ENCODE data around the gene ZNF654.
"Not testable (repeated sequence)": the region's sequence is repeated elsewhere in the genome, so short reads cannot be mapped to it uniquely, and the experiment has no call there.

Gene ZNF654

GRCh38 chr3:88075072-88075471, 16.0 kb downstream of the ZNF654 start:
- DNase-seq, result no peak

GRCh38 chr3:88075497-88075896, 16.4 kb downstream of the ZNF654 start:
- no peak for DNase-seq

GRCh38 chr3:88076712-88077111, 17.7 kb downstream of the ZNF654 start:
- no peak for DNase-seq

GRCh38 chr3:88078932-88079331, 19.9 kb downstream of the ZNF654 start:
- DNase-seq, result no peak

- no peak for DNase-seq
These were observed 23.8 kb downstream of the ZNF654 start for GRCh38 chr3:88082854-88083253.

GRCh38 chr3:88084097-88084501, 25.0 kb downstream of the ZNF654 start:
- DNase-seq, result no peak

- no peak for DNase-seq
These were observed 31.6 kb downstream of the ZNF654 start for GRCh38 chr3:88090681-88091080.

GRCh38 chr3:88092270-88092669, 33.2 kb downstream of the ZNF654 start:
- DNase-seq, result no peak

- DNase-seq, result no peak
These were observed 34.2 kb downstream of the ZNF654 start for GRCh38 chr3:88093266-88093665.

- no peak for DNase-seq
These were observed 42.1 kb downstream of the ZNF654 start for GRCh38 chr3:88101142-88101541.

- DNase-seq, result no peak
These were observed 46.3 kb downstream of the ZNF654 start for GRCh38 chr3:88105325-88105724.

- no peak for DNase-seq
These were observed 53.2 kb downstream of the ZNF654 start for GRCh38 chr3:88112289-88112688.

- peak; percentile 1 for DNase-seq
These were observed 54.5 kb downstream of the ZNF654 start for GRCh38 chr3:88113311-88114162.

GRCh38 chr3:88114878-88115549, 56.0 kb downstream of the ZNF654 start:
- DNase-seq, result no peak

GRCh38 chr3:88117683-88118082, 58.6 kb downstream of the ZNF654 start:
- DNase-seq, result no peak

GRCh38 chr3:88118603-88119002, 59.5 kb downstream of the ZNF654 start:
- DNase-seq, result not testable (repeated sequence)

GRCh38 chr3:88123526-88123925, 64.5 kb downstream of the ZNF654 start:
- DNase-seq, result no peak

GRCh38 chr3:88131695-88132094, 72.6 kb downstream of the ZNF654 start:
- DNase-seq, result no peak

- DNase-seq, result no peak
These were observed 73.8 kb downstream of the ZNF654 start for GRCh38 chr3:88132894-88133293.

- no peak for DNase-seq
These were observed 74.7 kb downstream of the ZNF654 start for GRCh38 chr3:88133711-88134263.

- DNase-seq, result no peak
These were observed 78.8 kb downstream of the ZNF654 start for GRCh38 chr3:88137836-88138235.

GRCh38 chr3:88141458-88142083, 82.5 kb downstream of the ZNF654 start:
- DNase-seq, result no peak

GRCh38 chr3:88142094-88142624, 83.1 kb downstream of the ZNF654 start:
- DNase-seq, result no peak
